Measurements from ENCODE around the gene VSIR.

VSIR gene

GRCh38 chr10:71806704-71807556 is 33.6 kb upstream of the VSIR start:
- no peak for DNase-seq

GRCh38 chr10:71805776-71806703 is 32.7 kb upstream of the VSIR start:
- no peak for DNase-seq

- no peak for DNase-seq
Observed at GRCh38 chr10:71804077-71804476, 30.8 kb upstream of the VSIR start.

GRCh38 chr10:71802715-71803488 is 29.6 kb upstream of the VSIR start:
- DNase-seq: no peak

- no peak for DNase-seq
Observed at GRCh38 chr10:71802235-71802634, 28.9 kb upstream of the VSIR start.

GRCh38 chr10:71801361-71801760 is 28.0 kb upstream of the VSIR start:
- DNase-seq: no peak

GRCh38 chr10:71799608-71800453 is 26.5 kb upstream of the VSIR start:
- DNase-seq: no peak

GRCh38 chr10:71799112-71799511 is 25.8 kb upstream of the VSIR start:
- DNase-seq: no peak

- DNase-seq: no peak
Observed at GRCh38 chr10:71798308-71798624, 24.9 kb upstream of the VSIR start.

GRCh38 chr10:71797533-71798307 is 24.4 kb upstream of the VSIR start:
- no peak for DNase-seq

- no peak for DNase-seq
Observed at GRCh38 chr10:71796749-71797405, 23.6 kb upstream of the VSIR start.

GRCh38 chr10:71795248-71795647 is 21.9 kb upstream of the VSIR start:
- no peak for DNase-seq

GRCh38 chr10:71790749-71791440 is 17.6 kb upstream of the VSIR start:
- DNase-seq: no peak

GRCh38 chr10:71789871-71790270 is 16.6 kb upstream of the VSIR start:
- no peak for DNase-seq

- no peak for DNase-seq
Observed at GRCh38 chr10:71788954-71789353, 15.6 kb upstream of the VSIR start.

- DNase-seq: no peak
Observed at GRCh38 chr10:71784679-71785272, 11.5 kb upstream of the VSIR start.

- no peak for DNase-seq
Observed at GRCh38 chr10:71783917-71784678, 10.8 kb upstream of the VSIR start.

- no peak for DNase-seq
Observed at GRCh38 chr10:71782917-71783490, 9.7 kb upstream of the VSIR start.
